Pancreas (tissue), 10 donors: ENCODE results near the gene PCP4. TPM values are rescaled to one million over a fixed set of nuclear protein-coding genes. Genes with fewer than 3 reads are reported as not detected.

Source experiments
- ATAC-seq, 4 donors: fragments of 200-7000 bp; cut with Tn5 transposase; one replicate each; pipeline versions ENCODE4 v1.8.0 to v1.9.1; 2020; ENCODE audit warnings: mild to moderate bottlenecking in 4 of 4, moderate library complexity in 4 of 4
- DNase-seq, 6 donors: peaks; one replicate each; pipeline ENCODE4 v3.0.0-alpha.2; 2020
- FAIRE-seq: peaks from 2 replicates; lab custom pipeline; 2012; peaks lifted over from hg19 to GRCh38; lab: Jason Lieb, UNC
- H3K27ac ChIP-seq, 4 donors: fragments of 200-600 bp; sonication (generic); 1 replicate in 3 of 4; 2 replicates in 1 of 4; pipeline versions ENCODE4 v1.5.0 to v1.8.0; 2020
- H3K27me3 ChIP-seq, 4 donors: fragments of 200-600 bp; one replicate each; pipeline ENCODE4 v1.8.0; 2021
- H3K36me3 ChIP-seq, 3 donors: fragments of 200-600 bp; sonication (generic) in 1 of 3; one replicate each; pipeline versions ENCODE4 v1.5.0 to v1.8.0; 2020 to 2021
- H3K4me1 ChIP-seq, 3 donors: fragments of 200-600 bp; one replicate each; pipeline ENCODE4 v1.8.0; 2021
- H3K4me3 ChIP-seq, 4 donors: fragments of 200-600 bp; sonication (generic) in 2 of 4; one replicate each; pipeline versions ENCODE4 v1.5.0 to v1.8.0; 2020 to 2021
- H3K9me3 ChIP-seq, 4 donors: fragments of 200-600 bp; one replicate each; pipeline ENCODE4 v1.8.0; 2021
- WGBS, 2 donors: extraction: QIAGEN DNeasy Blood & Tissue Kit; methylation state at CpG; one replicate each; pipeline ENCODE4 v1.1.7; 2013; 5-methylcytosine and 5-hydroxymethylcytosine counted together
- intact Hi-C, 3 donors: fragments of 100-400 bp; cut with DNase I; formaldehyde crosslinking; loops; one replicate each; pipeline versions ENCODE4 v1.11.1 to v1.14.2; 2022
- polyA plus RNA-seq, 2 donors: library from polyadenylated mRNA; stranded (reverse); fragments of 200-250 nt; gene quantifications; one replicate each; pipeline ENCODE4 v1.2.3, GENCODE V29; 2013
- total RNA-seq, 6 donors: library from RNA; stranded (reverse); fragmentation: NEBNext Ultra II Directional in 4 of 6; extraction: Animal tissue kit (Norgen Biotek cat#: 25700) in 4 of 6; gene quantifications; one replicate each; pipeline versions ENCODE4 v1.2.1 to v1.2.4, GENCODE V29; 2021 to 2023
- TF ChIP-seq, protein P1 (sequence below), 4 donors: fragments of 200-600 bp; sonication (generic) in 3 of 4; IDR thresholded peaks; one replicate each; pipeline versions ENCODE4 v1.5.0 to v1.8.0; 2021; ENCODE audit warnings: antibody characterized with exemption in 4 of 4
- donor health status: healthy with polysubstance abuse.
- donor health status: DM: no; HTN: no; CAD: no; lungs with moderate emphysema.
- donor health status: DM: no; HTN: no; CAD: no.
- donor health status: control.
- donor health status: control.
- donor health status: Bipolar disorder and iron deficiency.
- donor health status: DM: yes; HTN: yes; CAD: no.
- donor health status: DM: no; HTN: no; CAD: no.
- donor health status: DM: no; HTN: no; CAD: no.
- donor health status: DM: yes; HTN: yes; CAD: no.

The PCP4 gene
- total and polyA plus RNA-seq, 8 donors, result 0.92 to 47.1 (median 3.4) TPM

DNA sequence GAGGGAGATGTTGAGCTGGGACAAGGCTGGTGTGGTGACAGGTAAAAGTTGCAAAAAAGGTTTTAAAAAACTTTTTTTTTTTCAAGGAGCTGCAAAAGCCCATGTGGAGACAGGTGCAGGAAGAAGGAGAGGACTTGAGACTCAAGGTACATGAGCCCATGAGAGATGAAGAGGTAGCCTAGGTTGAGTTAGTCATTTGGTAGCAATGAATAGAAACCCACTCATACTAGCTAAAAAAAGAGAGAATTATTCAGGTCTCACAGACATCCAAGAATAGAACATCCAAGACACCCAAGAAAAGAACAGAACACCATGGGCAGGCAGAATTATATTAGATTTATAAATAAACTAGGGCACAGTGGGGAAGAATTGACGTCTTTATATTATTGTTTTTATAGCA lies 65.1 kb downstream of the PCP4 start:
- H3K36me3 ChIP-seq, result no peaks in the 10 kb centered on the region
- FAIRE-seq (no peak), ATAC-seq (no peak), DNase-seq (no peak)
- no peaks in the 10 kb centered on the region for H3K4me1 ChIP-seq
- TF ChIP-seq, protein P1, sequence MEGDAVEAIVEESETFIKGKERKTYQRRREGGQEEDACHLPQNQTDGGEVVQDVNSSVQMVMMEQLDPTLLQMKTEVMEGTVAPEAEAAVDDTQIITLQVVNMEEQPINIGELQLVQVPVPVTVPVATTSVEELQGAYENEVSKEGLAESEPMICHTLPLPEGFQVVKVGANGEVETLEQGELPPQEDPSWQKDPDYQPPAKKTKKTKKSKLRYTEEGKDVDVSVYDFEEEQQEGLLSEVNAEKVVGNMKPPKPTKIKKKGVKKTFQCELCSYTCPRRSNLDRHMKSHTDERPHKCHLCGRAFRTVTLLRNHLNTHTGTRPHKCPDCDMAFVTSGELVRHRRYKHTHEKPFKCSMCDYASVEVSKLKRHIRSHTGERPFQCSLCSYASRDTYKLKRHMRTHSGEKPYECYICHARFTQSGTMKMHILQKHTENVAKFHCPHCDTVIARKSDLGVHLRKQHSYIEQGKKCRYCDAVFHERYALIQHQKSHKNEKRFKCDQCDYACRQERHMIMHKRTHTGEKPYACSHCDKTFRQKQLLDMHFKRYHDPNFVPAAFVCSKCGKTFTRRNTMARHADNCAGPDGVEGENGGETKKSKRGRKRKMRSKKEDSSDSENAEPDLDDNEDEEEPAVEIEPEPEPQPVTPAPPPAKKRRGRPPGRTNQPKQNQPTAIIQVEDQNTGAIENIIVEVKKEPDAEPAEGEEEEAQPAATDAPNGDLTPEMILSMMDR (IDR thresholded peaks at IDR 0.05), result no peak
- no peaks in the 10 kb centered on the region for H3K9me3 ChIP-seq
- intact Hi-C loops, result no loop called here
- H3K27me3 ChIP-seq, result no peaks in the 10 kb centered on the region
- H3K4me3 ChIP-seq, result no peak overlapping the region
- WGBS, 2 donors, result 67 to 69% methylated on average over 1 of the region's 1 CpG
- no peak overlapping the region for H3K27ac ChIP-seq

GRCh38 chr21:39934895-39935294 lies 67.7 kb downstream of the PCP4 start:
- WGBS, 2 donors, result 70 to 84% methylated on average over 2 of the region's 2 CpGs
- FAIRE-seq (no peak), ATAC-seq (no peak), DNase-seq (no peak)
- Histone ChIP-seq H3K27ac (no peak overlapping the region), H3K36me3 (no peaks in the 10 kb centered on the region), H3K4me1 (no peaks in the 10 kb centered on the region), H3K4me3 (no peak overlapping the region), H3K9me3 (no peaks in the 10 kb centered on the region), H3K27me3 (no peaks in the 10 kb centered on the region)
- intact Hi-C loops, result no loop called here
- TF ChIP-seq, protein P1 (IDR thresholded peaks at IDR 0.05), result no peak

- no peaks in the 10 kb centered on the region for H3K4me1 ChIP-seq
- TF ChIP-seq, protein P1 (IDR thresholded peaks at IDR 0.05), result no peak
- DNase-seq (no peak), FAIRE-seq (no peak), ATAC-seq (no peak)
- H3K27ac ChIP-seq, result no peak overlapping the region
- H3K4me3 ChIP-seq, result no peak overlapping the region
- 27 to 45% methylated on average over 5 of the region's 5 CpGs for WGBS, 2 donors
- H3K9me3 ChIP-seq, result no peaks in the 10 kb centered on the region
- intact Hi-C loops, result no loop called here
- H3K36me3 ChIP-seq, result no peaks in the 10 kb centered on the region
- no peaks in the 10 kb centered on the region for H3K27me3 ChIP-seq
These were observed 68.5 kb downstream of the PCP4 start for GRCh38 chr21:39935716-39936115.

DNA sequence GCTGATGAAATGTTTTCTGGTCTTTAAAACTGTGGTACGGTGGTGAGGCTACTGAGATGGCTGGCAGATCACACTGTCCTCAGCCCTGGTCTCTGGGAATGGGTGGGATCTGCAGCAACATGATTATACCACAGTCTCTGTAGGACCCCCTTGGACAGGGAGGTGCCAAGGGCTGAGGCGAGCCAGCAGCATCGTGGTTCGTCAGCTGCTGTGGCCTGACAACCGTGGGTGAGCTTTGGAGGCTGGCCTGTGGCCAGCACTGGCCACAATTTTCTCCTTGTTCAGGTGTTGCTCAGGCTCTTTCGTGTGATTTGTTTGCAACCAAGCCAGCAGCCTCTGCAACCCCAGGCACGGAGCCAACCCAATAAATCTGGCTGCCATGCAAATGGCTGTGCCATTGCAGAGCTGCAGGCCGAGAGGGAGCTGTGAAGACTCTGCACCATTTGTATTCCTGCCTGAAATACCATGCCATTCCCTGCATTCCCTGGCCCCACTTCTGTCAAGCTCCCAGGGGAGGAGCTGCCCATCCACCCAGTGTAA lies 70.9 kb downstream of the PCP4 start:
- TF ChIP-seq, protein P1 (IDR thresholded peaks at IDR 0.05), result no peak
- H3K9me3 ChIP-seq, result no peaks in the 10 kb centered on the region
- H3K36me3 ChIP-seq, result no peaks in the 10 kb centered on the region
- H3K4me1 ChIP-seq, result no peaks in the 10 kb centered on the region
- H3K4me3 ChIP-seq, result no peak overlapping the region
- no peak overlapping the region for H3K27ac ChIP-seq
- H3K27me3 ChIP-seq, result no peaks in the 10 kb centered on the region
- DNase-seq (peak in 4 of 6 donors; percentile 6 to 75 (median 49)), ATAC-seq (peak in 2 of 4 donors; percentile 29 to 82), FAIRE-seq (no peak)
- 30 to 45% methylated on average over 8 of the region's 8 CpGs for WGBS, 2 donors
- intact Hi-C loops, result no loop called here

DNA sequence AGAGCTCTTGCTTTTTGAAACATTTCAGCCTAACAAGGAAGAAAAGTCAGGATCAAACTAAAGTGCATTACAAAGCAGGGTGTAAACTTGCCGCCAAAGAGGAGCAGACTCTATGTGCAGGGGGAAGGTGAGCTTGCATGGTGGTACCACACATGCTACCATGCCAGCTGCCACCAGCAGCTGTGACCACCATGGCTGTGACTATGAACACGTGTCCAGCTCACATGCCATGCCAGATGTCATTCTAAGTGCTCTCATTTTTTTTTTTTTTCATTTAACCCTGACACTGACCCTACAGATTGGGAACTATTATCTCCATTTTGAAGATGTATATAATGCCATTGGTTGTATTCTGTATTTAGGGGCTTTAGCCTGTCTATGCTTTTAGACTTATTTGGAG lies 79.0 kb downstream of the PCP4 start:
- intact Hi-C loops, result no loop called here

More for the DNA sequence above, 79.0 kb downstream of the PCP4 start:
- TF ChIP-seq, protein P1 (IDR thresholded peaks at IDR 0.05), result no peak
- no peaks in the 10 kb centered on the region for H3K4me1 ChIP-seq
- DNase-seq, result no peak
- WGBS, 2 donors, result 60 to 69% methylated on average over 2 of the region's 2 CpGs
- H3K27ac ChIP-seq, result no peak overlapping the region
- FAIRE-seq, result no peak
- no peaks in the 10 kb centered on the region for H3K27me3 ChIP-seq
- H3K36me3 ChIP-seq, result no peaks in the 10 kb centered on the region
- no peak overlapping the region for H3K4me3 ChIP-seq
- no peaks in the 10 kb centered on the region for H3K9me3 ChIP-seq
- ATAC-seq, result no peak
